ENCODE data around the gene PSORS1C2.
A peak's percentile ranks its signal among the peaks of the same experiment; 100 is the strongest.

PSORS1C2 gene

DNA sequence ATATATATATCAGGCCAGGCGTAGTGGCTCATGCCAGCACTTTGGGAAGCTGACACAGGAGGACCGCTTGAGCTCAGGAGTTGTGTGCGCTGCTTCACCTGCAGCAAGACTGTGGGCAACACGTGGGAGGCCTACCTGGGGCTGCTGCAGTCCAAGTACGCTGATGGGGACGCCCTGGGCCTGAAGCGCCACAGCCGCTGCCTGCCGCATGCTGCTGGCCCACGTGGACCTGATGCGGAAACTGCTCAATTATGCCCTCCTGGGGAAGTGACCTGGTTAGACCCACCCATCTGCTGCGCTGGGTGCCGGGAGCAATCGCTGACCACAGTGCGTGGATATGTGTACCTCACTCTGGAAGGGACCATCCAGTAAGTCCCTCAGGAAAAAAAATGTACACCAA lies 1.8 kb upstream of the PSORS1C2 start:
- DNase-seq (ENCODE audit: low read depth), result no peak

DNA sequence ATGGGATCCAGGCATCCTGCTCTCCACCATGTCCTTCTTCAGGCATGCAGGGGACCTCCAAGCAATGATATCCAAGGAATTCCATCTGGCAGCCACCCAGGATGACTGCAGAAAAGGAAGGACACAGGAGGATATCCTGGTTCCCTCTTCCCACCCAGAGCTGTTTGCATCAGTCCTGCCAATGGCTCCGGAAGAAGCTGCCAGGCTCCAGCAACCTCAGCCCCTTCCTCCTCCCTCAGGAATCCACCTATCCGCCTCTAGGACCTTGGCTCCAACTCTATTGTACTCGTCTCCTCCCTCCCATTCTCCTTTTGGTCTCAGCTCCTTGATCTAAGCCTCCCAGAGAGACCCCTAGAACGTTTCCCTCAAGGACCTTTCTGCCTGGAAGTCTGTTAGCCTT lies 733 bp upstream of the PSORS1C2 start:
- no peak for DNase-seq (ENCODE audit: low read depth)

GRCh38 chr6:31135710-31136109 lies 3.2 kb downstream of the PSORS1C2 start:
- DNase-seq (ENCODE audit: low read depth), result no peak

- DNase-seq (ENCODE audit: low read depth), result no peak
Measured at GRCh38 chr6:31132806-31133205, 6.1 kb downstream of the PSORS1C2 start.

DNA sequence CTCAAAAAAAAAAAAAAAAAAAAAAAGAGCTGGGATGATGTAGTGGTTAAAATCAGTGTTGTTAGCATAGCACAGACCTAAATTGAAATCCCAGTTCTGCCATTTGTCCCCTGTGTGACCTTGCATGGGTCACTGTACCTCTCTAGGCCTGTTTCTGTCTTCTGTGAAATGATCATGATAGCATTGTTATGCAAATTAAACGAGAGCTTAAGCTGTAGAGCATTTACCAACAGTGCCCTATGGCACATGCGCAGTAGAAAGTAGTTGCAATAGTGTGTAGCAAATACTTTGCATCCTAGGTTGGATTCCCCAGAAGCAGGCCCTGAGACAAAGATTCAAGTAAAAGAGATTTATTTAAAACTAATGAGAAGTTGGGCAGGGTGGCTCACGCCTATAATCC lies 7.3 kb downstream of the PSORS1C2 start:
- DNase-seq (ENCODE audit: low read depth), result no peak

GRCh38 chr6:31130751-31131150 lies 8.1 kb downstream of the PSORS1C2 start:
- DNase-seq (ENCODE audit: low read depth), result no peak

DNA sequence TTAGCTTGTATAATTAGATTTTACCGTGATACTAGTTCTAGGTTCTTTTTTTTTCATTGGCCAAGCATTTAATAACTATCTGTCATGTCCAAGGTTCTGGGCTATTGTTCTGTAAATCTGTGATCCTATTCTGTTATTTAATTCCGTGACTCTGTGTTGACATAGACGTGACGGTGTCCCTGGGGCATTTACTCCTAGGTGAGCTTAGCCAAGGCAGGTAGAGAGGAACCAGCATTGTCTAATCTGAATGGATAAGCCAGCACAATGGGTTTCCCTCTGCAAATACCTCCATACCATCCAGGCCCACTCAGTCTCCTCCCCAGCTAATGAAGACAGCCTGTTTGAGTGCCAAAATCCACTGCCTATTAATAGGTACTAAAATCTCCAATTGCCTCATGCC lies 9.7 kb downstream of the PSORS1C2 start:
- no peak for DNase-seq (ENCODE audit: low read depth)

GRCh38 chr6:31128093-31128676 lies 10.7 kb downstream of the PSORS1C2 start:
- DNase-seq (ENCODE audit: low read depth), result no peak

DNA sequence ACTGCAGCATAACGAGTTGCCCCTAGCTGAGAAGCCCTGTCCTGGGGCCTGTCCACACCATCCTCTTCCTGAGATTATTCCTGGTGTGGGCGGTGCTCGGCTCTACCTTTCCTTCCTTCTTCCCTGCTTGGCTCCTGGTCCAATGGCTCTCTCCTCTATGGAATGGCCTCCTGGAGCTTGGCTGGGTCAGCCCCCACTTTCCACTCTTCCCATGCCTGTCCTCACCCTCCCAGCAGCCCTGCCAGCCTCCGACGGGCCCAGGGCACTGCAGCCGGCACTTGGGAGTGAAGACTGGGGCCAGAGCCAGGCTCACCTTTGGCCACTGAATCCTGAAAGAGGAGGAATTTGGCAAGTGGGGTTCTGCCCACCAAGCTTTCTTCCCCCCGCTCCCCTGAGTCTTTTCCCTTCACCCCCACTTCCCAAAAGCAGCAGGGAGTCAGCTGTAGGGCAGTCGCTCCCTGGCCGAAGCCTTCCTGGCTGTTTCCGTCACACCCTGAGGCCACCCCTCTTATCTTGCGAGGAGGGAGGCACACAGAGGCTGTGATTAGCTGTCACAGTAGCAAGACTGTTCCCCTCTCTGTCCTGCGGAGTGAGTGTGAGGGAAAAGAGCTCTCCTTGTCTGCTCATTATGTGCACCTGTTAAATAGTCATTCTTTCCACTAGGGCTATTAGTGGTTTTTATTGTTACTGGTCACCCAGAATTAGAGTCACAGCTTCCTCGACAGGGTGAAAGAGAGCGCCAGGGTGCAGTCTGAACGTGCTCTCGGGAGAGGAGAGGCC lies 12.3 kb downstream of the PSORS1C2 start:
- DNase-seq (ENCODE audit: low read depth), result no peak

DNA sequence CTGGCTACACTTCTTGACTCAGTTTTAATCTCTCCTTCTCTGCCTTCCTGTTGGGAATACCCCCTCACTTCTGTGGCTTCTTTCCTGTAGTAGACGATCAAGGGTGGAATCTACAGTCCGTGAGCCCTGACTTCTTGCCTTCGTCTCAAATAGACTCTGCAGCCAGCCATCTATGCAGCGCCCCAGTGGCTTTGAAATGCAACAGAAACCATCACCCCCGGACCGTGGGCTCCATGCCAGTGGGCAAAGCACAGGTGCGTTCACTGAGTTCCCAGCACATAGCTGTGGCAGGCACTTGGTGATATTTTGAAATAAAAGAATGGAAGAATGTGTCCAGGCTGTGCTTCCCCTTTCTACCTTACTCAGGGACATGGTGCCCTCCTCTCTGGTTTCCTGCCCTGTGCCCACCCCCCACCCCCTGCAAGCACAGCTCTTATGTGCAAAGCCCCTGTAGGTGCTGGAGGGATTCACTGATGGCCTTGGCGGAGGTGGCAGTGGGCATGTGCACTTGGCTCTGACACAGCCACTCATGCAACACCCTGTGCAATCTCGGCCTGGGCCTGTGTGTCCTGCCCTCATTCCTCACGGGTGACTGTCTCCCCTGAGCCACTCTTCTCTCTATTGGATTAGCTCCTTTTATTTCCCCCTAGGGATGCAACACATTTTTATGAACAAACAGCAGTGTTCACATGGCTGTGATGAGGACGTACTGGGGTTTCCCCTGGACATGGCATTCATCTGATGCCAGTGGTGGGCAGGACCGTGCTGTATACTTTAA lies 13.1 kb downstream of the PSORS1C2 start:
- DNase-seq (ENCODE audit: low read depth), result peak; percentile 83

DNA sequence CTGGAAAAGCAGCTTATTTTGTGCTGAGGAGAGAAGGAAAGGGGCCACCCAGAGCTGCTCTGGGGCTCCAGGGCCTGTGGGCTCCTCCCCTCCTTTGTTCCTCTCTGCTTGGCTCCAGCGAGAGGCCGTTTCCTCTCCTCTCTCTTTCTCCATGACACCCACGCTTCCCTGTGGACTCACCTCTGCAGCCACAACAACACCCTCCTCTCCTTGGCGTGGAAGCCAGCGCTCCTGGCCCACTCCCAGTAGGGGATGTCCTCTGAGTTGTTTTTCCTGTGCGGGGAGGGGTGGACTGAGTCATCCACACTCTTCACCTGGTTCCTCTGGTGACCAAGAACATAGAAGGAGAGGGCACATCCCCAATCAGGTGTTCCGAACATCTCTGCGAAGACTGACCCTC lies 13.7 kb downstream of the PSORS1C2 start:
- DNase-seq (ENCODE audit: low read depth), result no peak

DNA sequence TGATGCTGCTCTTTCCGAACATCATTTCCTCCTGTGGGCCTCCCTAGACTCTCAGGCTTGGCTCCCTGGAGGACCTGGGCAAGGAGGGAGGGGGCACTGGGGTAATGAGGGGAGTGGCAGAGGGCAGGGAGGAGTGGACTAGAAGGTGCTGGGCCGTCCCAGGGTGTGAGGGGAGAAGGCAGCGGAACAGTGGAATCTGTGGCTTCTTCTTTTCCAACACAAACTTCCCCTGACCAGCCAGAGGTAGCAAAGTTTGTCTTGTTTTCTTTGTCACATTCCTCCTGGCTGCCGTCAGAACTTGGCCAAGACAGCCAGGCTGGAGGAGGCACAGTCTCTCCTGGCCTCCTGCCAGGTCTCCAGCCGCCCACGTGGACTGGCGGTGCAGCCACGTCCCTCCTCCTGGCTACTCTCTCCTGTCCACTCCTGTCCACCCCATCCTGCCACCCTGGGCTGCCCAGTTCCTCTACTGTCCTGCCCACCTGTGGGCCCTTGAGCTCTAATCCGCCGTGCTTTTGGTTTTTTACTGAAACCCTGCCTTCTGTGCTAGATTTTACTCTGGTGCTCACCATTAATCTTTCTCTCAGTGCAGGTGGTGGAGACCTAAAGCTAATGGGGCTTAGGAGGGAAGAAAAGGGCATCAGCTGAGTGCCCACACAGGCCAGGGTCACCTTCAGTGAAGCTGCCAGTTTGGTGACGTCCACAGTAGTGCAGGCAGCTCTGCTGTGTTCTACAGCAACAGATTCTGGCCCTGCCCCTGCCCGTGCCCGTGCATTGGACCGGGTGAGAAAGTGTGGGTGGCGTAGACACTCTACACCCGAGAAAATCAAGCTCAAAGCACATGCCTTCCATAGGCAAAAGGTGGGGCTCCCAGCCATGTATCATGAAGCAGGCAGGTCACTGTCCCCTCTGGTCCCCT lies 15.8 kb downstream of the PSORS1C2 start:
- DNase-seq (ENCODE audit: low read depth), result peak; percentile 60

GRCh38 chr6:31121131-31121790 lies 17.6 kb downstream of the PSORS1C2 start:
- no peak for DNase-seq (ENCODE audit: low read depth)

DNA sequence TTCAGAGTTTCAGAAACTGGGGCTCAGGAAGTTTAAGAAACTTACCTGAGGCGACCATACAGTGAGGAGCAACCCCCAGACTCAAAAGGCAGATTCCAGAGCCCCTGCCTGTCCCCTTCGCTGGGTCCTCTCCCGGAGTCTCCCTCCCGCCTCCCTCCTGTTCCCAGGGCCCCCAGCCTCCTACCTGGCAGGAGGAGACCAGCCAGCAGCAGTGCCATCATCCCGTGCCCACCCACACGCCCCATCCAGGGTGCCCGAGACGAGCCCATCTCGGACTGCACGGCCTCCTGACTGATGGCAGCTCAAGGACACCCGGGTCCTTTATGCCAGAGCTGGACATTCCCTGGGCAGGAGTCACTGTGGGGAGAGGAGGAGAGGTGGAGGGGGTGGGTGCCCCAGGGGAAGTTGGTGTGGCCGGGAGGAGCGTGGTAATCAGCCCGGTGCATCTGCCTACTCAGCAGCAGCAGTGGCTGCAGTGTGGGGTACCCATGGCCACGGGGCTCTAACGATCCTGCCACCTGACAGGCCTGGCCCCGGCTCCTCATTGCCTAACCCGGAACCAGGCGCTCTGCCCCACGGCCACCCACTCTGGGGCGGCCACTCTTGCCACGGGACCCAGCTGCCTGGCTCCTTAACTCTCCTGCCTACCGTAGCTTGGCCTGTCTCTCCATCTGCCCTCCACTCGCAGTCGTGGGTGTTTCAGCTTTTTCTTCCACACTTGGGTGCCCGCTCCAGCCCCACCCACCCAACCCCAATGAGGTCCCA lies 18.5 kb downstream of the PSORS1C2 start, which contains the start of gene CDSN:
CDSN (minus strand) TSS at position 296 of the 765 bp plus-strand sequence; CDS start at position 269, 27 bp downstream.
- DNase-seq (ENCODE audit: low read depth), result no peak

DNA sequence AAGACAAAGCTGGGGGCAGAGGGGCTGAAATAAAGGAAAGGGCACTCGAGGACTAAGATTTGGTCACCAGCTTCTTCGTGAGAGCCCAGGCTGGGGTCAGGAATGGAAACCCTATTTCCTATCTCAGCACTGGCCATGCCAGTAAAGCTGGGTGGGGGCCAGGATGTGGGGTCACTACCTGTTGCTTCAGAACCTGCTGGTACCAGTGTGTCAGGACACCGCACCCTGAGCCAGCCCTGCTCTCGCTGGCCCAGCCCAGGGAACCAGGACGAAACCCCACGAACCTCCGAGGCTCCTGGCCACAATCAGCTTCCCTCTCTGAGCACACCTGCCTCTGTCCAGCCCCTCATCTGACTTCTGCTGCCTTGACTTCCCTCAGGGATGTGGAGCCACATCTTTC lies 20.7 kb downstream of the PSORS1C2 start:
- DNase-seq (ENCODE audit: low read depth), result no peak

DNA sequence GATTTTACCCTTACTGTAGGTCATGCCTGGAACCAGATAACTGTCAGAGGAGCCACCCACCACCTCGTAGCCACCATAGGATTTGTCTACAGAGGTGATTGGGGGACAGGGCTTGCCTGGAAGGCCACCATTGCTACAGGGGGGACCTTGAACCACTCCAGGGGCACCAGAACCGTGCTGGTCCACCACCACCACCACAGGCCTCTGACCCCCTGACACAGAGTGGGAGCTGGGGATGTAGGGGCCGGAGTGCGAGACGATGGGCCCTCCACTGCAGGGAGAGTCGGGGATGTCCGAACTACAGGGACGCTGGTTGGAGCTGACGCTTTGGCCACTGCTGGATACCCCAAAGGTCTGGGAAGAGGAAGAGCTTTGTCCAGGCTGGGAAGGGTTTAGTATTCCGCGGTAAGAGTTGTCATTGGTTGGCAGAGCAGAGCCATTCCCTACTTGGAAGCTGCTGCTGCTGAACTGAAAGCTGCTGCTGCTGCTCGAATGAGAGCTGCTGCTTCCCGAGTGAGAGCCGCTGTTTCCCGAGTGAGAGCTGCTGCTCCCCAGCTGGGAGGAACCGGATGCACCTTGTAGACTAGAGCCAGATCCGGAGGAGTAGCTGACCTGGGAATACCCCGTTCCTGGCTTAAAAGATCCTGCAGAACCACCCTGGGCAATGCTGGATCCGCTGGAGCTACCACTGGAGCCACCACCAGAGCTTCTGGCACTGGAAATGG lies 22.0 kb downstream of the PSORS1C2 start:
- DNase-seq (ENCODE audit: low read depth), result no peak

GRCh38 chr6:31115941-31116560 lies 22.8 kb downstream of the PSORS1C2 start:
- no peak for DNase-seq (ENCODE audit: low read depth)

DNA sequence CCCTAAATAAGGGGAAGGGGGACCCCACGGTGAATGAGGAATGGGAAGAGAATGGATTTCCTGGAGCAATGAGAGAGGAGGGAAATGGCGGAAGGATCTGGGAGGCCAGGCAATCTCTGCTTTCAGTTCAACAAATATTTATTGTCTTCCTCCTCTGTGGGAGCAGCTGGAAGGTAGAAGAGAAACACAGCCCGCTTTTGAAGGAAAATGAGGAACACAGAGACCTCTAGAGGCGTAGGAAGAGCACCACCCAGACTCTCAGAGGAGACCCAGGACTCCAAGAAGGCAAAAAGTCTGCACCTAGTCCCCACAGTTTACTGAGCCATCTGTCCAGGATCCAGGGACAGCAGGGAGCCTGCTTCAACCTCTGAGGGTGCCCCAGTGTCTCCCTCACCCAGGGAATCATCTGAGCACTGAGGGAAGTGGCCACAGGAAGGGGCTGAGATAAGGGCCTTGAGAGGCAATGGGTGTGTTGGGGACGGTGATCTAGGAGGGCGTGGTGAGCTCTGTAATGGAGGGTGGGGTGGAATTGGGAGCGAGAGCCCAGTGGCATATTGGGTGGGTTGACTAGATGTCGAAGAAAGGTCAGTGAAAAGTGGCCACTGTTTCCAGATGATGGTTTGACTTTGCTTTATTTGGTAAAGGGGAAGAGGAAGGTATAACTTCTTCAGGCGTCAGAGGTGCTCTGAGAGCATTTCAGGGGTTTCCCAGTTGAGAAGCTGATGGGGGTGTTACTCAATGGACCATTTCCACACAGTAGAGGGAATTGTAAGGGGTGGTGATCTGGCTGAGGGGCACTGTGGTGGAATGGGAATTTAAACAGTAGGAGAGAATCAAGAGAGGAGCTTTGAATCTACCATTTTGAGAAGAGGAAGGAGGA lies 23.7 kb downstream of the PSORS1C2 start:
- DNase-seq (ENCODE audit: low read depth), result no peak

DNA sequence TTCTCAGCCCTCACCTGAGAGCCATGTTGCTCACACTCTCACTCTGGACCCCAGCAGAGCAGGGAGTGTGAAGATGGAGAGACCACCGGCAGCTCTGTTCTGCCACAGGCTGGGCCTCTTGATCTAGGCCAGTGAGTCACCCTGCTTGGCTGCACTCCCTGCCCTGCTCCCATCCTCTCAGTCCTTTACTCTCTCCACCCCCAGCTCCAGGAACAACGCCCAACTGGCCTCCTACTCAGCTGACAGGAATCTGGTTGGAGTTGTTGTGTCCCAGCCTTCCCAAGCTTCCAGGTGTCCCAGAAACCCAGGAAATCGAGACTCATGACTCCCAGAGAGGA lies 24.4 kb downstream of the PSORS1C2 start, which contains the start of gene PSORS1C1:
PSORS1C1 (plus strand) TSS at position 260 of the 338 bp plus-strand sequence. CDS start 14,833 bp downstream, outside the sequence.
- peak; percentile 94 for DNase-seq (ENCODE audit: low read depth)
